Measurements from ENCODE around the gene NRIP1. TPM values are rescaled to one million over a fixed set of nuclear protein-coding genes. Genes with fewer than 3 reads are reported as not detected.

Gene NRIP1
- total RNA-seq, 1 experiment from 2014 or later: 10.3 TPM

GRCh38 chr21:15098908-15099307 is 34.1 kb upstream of the NRIP1 start:
- POLR2A ChIA-PET: no interaction called here
- Mint-ChIP-seq H3K27ac (no peak overlapping the region), H3K4me1 (peaks cover 13% of the 10 kb centered on the region), H3K4me3 (no peak overlapping the region), H3K27me3 (ENCODE audit: low read depth) (no peaks in the 10 kb centered on the region), H3K9me3 (no peaks in the 10 kb centered on the region; the same call in 1 of the 2 replicates), H3K36me3 (no peaks in the 10 kb centered on the region)
- ATAC-seq (peak; percentile 36; the same call in 1 of the 2 replicates), DNase-seq (ENCODE audit: low spot score) (no peak)
- CTCF ChIA-PET: no interaction called here
- TF ChIP-seq ZNF423 (CRISPR knock-in tag; IDR thresholded peaks at IDR 0.05): no peak
- TF ChIP-seq ZNF263 (CRISPR knock-in tag; IDR thresholded peaks at IDR 0.05; ENCODE audit: low read depth): no peak
- no peak for TF ChIP-seq MXD4 (CRISPR knock-in tag; IDR thresholded peaks at IDR 0.05; ENCODE audit: borderline replicate concordance)

- POLR2A ChIA-PET: no interaction called here
- Mint-ChIP-seq H3K27ac (no peak overlapping the region), H3K4me3 (no peak overlapping the region), H3K27me3 (ENCODE audit: low read depth) (no peaks in the 10 kb centered on the region), H3K9me3 (no peaks in the 10 kb centered on the region; the same call in 1 of the 2 replicates), H3K36me3 (no peaks in the 10 kb centered on the region), H3K4me1 (peaks cover 13% of the 10 kb centered on the region)
- TF ChIP-seq RELA (CRISPR knock-in tag; IDR thresholded peaks at IDR 0.05; ENCODE audit: borderline replicate concordance) (no peak), E2F1 (CRISPR knock-in tag; IDR thresholded peaks at IDR 0.05) (no peak), ZNF425 (CRISPR knock-in tag; conservative IDR thresholded peaks at IDR 0.05) (no peak)
- no peak for ATAC-seq
- CTCF ChIA-PET: no interaction called here
- DNase-seq (ENCODE audit: low spot score): no peak
These were observed 33.4 kb upstream of the NRIP1 start for GRCh38 chr21:15098181-15098580.

- DNase-seq (ENCODE audit: low spot score) (no peak), ATAC-seq (no peak)
- ChIA-PET CTCF (no interaction called here), POLR2A (no interaction called here)
- Mint-ChIP-seq H3K27me3 (ENCODE audit: low read depth) (no peaks in the 10 kb centered on the region), H3K9me3 (no peaks in the 10 kb centered on the region; the same call in 1 of the 2 replicates), H3K4me3 (no peak overlapping the region), H3K27ac (no peak overlapping the region), H3K36me3 (no peaks in the 10 kb centered on the region), H3K4me1 (peaks cover 13% of the 10 kb centered on the region)
- TF ChIP-seq ZNF425 (CRISPR knock-in tag; conservative IDR thresholded peaks at IDR 0.05) (no peak), HMGXB4 (CRISPR knock-in tag; IDR thresholded peaks at IDR 0.05) (no peak), NR3C1 (CRISPR knock-in tag; conservative IDR thresholded peaks at IDR 0.05; ENCODE audit: low read depth) (no peak), FOXJ3 (CRISPR knock-in tag; IDR thresholded peaks at IDR 0.05; ENCODE audit: borderline replicate concordance) (no peak), FOXP4 (CRISPR knock-in tag; IDR thresholded peaks at IDR 0.05) (no peak), ATF6 (CRISPR knock-in tag; IDR thresholded peaks at IDR 0.05) (no peak), SMAD4 (CRISPR knock-in tag; IDR thresholded peaks at IDR 0.05) (no peak), ESRRA (CRISPR knock-in tag; IDR thresholded peaks at IDR 0.05; ENCODE audit: borderline replicate concordance) (no peak), ZNF396 (CRISPR knock-in tag; IDR thresholded peaks at IDR 0.05; ENCODE audit: borderline replicate concordance) (no peak), ZNF138 (CRISPR knock-in tag; conservative IDR thresholded peaks at IDR 0.05) (no peak), ZNF219 (CRISPR knock-in tag; IDR thresholded peaks at IDR 0.05; ENCODE audit: borderline replicate concordance) (no peak), CREM (CRISPR knock-in tag; IDR thresholded peaks at IDR 0.05) (no peak), MAX (CRISPR knock-in tag; IDR thresholded peaks at IDR 0.05) (no peak), SMAD3 (CRISPR knock-in tag; IDR thresholded peaks at IDR 0.05; ENCODE audit: borderline replicate concordance) (no peak), ZNF317 (CRISPR knock-in tag; IDR thresholded peaks at IDR 0.05; ENCODE audit: borderline replicate concordance, low read depth) (no peak), ETV6 (CRISPR knock-in tag; IDR thresholded peaks at IDR 0.05) (no peak)
These were observed 32.8 kb upstream of the NRIP1 start for GRCh38 chr21:15097580-15097979.
